ENCODE results near the gene EMD.
A peak's percentile ranks its signal among the peaks of the same experiment; 100 is the strongest.
"Not testable (repeated sequence)": the region's sequence is repeated elsewhere in the genome, so short reads cannot be mapped to it uniquely, and the experiment has no call there.

EMD gene

DNA sequence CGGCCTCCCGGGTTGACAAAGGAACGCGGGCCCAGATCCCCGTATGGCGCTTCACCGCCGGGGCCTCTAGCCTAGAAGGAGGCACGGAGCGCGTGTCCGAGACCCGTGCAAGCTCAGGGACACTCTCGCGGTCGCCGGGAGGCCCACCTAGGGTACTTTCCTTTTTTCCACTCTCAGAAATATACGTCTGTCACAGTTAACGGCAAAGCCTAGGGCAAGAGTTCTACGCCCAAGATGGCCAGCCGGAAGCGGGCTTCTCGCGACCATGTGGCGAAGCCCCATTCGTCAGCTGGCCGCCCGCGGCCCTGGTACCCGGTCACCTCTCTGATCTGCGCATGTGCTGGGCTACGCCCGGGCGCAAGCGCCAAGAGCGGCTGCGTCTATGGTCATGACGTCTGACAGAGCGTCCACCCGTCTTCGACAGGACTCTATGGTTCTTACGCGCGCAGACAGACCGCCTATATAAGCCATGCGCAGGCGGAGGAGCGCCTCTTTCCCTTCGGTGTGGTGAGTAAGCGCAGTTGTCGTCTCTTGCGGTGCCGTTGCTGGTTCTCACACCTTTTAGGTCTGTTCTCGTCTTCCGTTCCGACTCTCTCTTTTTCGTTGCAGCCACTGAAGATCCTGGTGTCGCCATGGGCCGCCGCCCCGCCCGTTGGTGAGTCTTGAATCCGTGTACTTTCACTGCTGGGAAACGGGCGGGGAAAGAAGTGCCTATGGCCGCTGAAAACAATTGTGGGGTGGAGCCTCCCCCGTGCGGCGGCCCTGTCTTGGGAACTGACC is 19.0 kb downstream of the EMD start, which contains the start of gene RPL10:
RPL10 (plus strand) TSS at position 490 of the 780 bp plus-strand sequence; CDS start at position 633, 143 bp downstream.
- DNase-seq = peak; percentile 98

DNA sequence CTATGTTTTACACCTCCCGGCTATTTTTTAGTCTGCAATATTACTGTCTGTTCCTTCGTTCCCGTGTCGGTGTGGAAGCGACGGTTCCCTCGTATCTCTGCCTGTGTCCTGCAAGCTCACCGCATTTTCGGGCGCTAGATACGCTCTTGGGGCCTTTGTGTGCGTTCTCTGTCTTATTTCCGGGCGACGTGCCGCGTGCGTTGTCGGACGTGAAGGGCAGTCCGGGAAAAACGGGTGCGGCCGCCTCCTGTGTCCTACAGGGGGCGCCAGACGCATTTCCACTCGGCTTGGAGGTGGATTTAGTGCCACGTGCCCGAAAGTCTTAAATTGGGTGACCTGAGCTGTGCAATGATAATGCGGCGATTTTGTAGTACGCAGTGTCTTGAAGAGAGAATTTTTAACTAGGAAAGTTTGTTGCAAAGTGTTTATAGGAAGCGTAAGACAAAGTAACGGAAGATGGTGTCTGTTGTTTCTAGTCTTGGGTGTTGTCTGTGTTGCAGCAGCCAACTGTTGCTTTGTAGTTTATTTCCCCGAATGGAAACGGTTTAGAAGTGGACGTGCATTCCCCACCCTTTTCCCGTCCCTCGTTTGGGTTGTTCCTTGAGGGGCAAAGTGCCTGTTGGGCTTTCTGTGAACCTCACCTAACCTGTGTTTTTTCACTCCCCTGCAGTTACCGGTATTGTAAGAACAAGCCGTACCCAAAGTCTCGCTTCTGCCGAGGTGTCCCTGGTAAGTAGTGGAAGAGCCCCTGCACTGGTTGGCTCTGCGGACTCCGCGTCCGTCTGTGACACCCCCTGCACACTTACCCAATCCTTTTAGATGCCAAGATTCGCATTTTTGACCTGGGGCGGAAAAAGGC is 19.8 kb downstream of the EMD start:
- peak; percentile 88 for DNase-seq

- DNase-seq = peak; percentile 38
Measured at GRCh38 chrX:154399527-154400368, 20.7 kb downstream of the EMD start.

- DNase-seq = not testable (repeated sequence)
Measured at GRCh38 chrX:154400369-154400817, 21.3 kb downstream of the EMD start.

DNA sequence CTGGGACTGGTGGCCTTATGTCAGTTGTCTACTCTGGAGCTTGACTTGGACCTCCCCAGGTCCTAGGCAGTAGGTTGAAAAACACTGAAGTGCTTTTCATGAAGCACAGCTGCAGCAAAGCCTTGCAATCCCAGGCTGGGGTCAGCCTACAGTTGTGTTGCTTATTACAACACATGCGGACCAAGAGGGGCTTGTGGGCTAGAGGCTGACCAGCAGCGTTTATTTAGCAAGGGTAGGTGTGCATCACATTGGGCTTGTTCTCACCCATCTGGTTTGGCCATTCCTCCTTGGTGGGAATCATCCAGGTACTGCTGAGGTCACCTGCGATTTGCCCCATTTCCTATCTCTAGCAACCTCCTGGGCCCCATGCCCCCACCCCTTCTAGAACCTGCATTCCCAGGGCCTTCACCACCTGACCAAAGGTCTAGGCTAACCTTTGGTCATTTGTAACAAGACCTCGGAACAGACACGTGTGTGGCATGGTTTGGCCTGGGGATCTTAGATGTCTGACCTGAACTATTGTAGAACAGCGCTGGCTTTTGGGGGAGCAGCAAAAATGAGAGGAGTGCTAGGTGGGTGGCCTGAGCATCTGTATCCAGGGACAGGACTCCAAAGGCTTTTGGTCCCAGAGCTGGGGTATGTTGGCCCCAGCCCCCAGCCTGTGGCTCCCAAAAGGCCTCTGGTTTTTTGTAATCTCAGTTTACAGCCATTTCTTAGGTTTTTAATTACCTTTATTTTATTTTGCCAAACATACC is 22.1 kb downstream of the EMD start:
- DNase-seq = peak; percentile 82

DNA sequence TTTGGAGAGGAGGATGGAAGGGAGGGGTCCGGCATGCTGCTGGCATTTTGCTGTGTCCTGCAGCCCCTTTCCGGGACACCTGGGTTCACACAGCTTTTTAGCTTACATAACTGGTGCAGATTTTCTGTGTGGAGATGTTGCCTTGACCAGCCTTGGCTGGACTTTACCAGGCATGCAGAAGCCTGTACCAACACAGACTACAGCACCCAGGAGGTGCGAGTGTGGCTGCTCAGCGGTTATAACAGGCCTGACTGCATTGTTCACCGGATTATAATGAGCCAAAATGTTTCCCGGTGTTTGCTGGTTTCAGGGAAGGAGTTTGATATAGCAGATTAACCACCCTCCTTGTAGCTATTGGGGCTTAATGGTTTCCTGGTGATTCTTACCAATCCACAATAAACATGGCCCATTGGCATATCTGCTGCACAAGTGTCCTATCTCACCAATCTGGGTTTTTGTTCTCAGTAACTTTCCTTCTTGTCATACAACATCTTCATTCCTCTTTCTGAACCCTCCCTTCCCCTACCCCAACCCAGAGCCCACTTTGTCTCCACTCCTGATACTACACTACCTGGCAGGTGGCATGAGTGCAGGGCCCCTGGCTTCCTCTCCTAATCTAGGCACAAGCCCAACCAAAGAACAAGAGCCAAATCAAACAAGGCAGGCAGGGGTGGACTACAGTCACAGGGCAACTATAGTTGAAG is 23.0 kb downstream of the EMD start:
- DNase-seq = peak; percentile 63

GRCh38 chrX:154402622-154403127 is 23.6 kb downstream of the EMD start:
- no peak for DNase-seq

DNA sequence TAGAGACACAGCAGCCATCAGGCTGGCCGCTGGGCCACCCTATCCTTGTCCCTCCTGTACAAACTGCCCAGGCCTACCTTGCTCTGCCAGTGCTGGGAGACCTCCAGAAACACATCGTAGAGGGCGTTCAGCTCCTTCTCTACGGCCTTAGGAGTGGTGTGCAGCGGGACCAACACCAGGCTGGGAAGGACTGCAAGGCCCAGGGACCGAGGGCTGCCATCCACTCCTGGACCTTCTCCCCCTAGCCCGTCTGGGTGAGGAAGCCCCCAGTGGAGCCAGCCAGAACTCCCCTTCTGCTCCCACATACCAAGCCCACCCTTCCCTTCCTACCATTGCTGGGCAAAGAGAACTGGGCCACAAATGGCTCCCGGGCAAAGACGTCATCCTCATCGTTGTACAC is 24.1 kb downstream of the EMD start:
- DNase-seq = no peak

- no peak for DNase-seq
Measured at GRCh38 chrX:154403858-154404257, 24.8 kb downstream of the EMD start.

GRCh38 chrX:154404625-154405192 is 25.6 kb downstream of the EMD start:
- DNase-seq = no peak

DNA sequence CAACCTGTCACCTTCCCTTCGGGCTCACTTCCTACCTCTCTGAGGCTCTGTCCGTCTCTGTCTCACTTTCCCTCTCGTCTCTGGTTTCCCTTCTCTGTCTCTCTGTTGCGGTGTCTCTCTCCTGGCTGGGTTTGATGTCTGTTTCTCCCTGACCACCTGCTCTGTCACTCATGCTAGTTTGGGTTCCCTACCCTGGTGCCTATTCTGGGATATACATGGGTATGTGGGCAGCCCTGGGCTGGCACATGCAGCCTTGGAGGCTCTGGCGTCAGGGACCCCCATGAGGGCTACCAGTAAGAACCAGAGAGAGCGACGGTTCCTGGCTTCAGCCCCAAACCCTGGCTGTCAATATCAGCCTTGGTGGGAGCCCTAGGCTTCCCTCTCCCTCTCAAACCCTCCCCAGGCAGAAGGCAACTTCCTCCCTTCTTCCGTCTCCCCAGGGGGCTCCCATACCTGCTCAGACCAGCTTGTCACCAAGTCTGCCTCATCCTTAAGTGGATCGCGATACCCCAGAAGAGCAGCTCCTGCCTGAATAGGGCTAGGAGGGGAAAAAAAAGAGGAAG is 29.6 kb downstream of the EMD start:
- DNase-seq = no peak

DNA sequence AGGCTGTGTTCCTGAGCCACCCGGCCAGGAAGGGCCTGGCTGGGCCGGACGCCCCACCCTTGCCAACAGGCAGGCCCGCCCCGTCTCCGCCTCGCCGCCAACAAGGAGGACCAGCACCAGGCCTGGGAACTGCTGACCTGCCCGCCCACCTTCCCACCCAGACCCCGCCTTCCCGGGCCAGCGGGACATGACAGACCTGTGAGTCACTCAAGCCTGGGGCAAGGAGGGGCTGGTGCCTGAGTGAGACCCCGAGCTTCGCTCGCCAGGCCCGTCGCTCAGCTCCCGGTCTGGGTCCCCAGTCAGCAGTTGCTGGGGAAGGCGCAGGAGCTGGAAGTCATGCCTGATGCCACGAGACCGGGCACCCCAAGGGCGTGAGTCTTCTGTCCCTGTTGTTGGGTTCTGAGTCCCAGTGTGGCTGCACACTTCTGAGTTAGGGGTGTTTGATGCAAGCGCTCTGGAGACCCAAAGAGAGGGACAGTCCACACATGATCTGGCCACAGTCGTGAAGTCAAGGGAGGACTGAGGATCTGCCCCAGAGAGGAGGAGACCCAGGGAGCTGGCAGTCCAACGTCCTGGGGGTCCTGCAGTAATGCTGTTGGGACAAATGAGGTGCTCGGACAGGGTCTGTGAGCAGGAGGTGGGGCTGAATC is 30.3 kb downstream of the EMD start, which contains the start of gene DNASE1L1:
DNASE1L1 (minus strand) TSS at position 33 of the 650 bp plus-strand sequence. CDS start 3,686 bp downstream, outside the sequence.
- DNase-seq = no peak

- DNase-seq = peak; percentile 77
Measured at GRCh38 chrX:154411981-154412340, 32.9 kb downstream of the EMD start.

DNA sequence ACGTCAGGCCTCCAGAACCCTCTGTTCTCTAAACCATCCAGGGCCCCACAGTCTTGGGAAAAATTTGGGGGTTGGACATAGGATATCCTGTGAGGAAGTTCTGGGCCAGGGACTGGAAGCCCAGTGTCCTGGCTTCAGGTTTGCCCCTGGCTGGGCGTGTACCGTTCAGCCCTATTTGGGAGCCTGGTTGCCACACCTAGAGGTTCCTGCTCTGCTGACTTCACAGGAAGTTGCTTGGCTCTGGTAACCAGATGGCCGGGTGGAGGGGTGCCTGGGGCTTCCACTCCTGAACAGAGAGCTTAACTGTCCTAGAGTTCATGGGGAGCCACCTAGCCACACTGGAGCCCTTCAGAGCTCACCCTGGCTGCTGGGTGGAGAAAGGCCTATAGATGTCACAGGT is 33.4 kb downstream of the EMD start:
- no peak for DNase-seq

- DNase-seq = no peak
Measured at GRCh38 chrX:154413142-154413541, 34.0 kb downstream of the EMD start.

- DNase-seq = no peak
Measured at GRCh38 chrX:154417157-154417556, 38.1 kb downstream of the EMD start.

DNA sequence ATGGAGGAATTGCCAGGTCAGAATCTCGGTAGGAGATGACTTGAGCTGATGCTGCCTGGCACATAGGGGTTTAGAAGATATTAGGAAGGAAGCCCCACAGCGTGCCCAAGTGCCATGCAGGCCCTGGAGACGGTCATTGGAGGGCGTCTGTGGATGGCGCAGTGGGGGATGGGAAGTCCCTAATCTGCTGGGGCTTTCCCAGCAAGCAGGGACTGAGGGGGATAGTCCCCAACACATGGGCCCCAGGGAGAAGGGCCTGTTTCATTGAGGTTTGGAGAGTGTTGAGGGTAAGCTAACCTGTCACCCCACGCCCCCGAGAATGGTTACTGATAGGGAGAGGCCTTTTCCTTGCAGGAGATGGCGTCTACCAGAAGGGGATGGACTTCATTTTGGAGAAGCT is 40.1 kb downstream of the EMD start:
- no peak for DNase-seq

DNA sequence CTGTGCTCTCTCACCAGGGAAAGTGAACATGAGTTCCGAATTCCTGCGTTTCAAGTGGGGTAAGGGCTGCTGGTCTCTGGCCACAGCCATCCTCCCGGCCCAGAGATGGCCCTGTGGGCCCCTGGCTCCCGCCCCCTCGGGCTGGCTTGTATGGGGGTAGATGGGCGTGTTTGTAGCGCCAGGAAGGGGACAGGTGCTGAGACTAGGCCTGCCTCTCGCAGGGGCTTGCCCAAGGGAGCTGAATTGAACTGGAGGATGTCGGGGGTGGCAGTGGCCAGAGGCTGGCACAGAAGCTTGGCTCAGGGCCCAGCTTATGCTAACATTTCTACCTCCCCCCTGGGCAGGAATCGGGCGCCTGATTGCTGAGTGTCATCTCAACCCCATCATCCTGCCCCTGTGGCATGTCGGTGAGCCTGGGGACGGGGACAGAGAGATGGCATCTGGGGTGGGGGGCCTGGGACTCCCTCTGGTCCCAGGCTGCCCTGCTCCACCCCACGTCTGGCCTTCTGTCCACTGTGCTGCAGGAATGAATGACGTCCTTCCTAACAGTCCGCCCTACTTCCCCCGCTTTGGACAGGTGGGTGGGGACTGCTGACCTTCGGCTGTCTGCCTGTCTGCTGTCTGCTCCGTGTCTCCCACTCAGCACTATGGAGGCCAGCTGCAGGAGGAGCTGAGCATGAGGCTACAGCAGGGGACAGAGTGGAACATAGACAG is 40.8 kb downstream of the EMD start:
- no peak for DNase-seq

GRCh38 chrX:154420402-154420756 is 41.3 kb downstream of the EMD start:
- DNase-seq = no peak
